Measurements from ENCODE around the gene RTEL1.

The RTEL1 gene

DNA sequence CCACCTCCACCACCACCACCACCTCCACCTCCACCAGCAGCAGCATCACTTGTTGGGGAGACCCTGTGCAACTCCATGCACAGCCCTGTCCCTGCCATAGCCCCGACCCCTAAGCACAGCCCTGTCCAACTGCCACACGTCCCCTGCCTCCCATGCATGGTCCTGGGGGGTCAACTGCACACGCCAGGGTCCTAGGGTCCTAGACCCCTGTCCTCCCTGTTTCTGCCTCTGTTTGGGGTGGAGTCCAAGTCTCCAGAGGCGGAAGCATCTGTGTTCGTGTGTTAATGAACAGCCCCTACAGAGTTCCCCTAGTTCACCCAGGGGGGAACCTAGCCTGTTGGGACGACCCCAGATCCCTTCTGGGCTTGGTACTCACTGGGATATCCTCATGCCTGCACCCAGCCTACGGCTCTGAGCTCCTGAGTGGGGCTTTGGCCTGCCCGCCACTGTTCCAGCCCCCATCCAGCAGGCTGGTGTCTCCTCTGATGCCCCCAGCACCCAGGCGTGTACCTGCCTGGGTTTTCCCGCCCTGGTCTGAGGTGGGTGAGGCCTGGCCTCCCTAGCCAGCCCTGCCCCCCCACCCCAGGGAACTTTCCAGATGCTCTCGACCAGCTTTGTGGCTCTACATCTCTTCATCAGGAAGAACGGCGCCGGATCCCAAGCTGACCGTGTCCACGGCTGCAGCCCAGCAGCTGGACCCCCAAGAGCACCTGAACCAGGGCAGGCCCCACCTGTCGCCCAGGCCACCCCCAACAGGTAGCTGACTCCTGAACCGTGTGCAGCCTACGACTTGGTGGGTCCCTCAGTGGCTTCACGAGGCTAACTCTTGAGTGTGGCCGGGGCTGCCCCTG lies 35.8 kb downstream of the RTEL1 start:
- no peak for TF ChIP-seq CTCF (IDR thresholded peaks at IDR 0.05; ENCODE audit: extremely low read depth, insufficient read depth, missing control alignments)

DNA sequence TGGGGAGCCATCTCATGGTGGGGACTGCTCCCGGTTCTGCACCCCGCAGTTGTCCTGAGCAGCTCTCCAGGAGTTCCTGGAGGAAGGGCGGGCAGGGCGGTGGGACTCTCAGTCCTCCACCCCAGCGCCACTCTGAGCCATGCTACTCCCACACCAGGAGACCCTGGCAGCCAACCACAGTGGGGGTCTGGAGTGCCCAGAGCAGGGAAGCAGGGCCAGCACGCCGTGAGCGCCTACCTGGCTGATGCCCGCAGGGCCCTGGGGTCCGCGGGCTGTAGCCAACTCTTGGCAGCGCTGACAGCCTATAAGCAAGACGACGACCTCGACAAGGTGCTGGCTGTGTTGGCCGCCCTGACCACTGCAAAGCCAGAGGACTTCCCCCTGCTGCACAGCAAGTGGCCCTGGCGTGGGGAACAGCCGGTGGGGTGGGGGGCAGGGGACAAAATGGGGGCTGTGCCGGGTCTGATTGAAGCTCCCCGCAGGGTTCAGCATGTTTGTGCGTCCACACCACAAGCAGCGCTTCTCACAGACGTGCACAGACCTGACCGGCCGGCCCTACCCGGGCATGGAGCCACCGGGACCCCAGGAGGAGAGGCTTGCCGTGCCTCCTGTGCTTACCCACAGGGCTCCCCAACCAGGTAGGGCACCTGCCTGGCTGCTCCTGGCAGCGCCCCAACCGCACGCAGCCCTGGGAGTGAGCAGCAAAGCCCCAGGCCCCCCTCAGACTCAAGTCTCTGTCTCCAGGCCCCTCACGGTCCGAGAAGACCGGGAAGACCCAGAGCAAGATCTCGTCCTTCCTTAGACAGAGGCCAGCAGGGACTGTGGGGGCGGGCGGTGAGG lies 36.7 kb downstream of the RTEL1 start:
- TF ChIP-seq CTCF (IDR thresholded peaks at IDR 0.05; ENCODE audit: extremely low read depth, insufficient read depth, missing control alignments): no peak
- in situ Hi-C loops (cut with MboI; ENCODE audit: low pct_unique_long_range_greater_than_20kb, low sequenced_read_pairs, unreplicated experiment): no loop called here
- DNase-seq (ENCODE audit: low spot score): no peak

More for the DNA sequence above, 35.8 kb downstream of the RTEL1 start:
- in situ Hi-C loops (cut with MboI; ENCODE audit: low pct_unique_long_range_greater_than_20kb, low sequenced_read_pairs, unreplicated experiment): no loop called here
- no peak for DNase-seq (ENCODE audit: low spot score)

DNA sequence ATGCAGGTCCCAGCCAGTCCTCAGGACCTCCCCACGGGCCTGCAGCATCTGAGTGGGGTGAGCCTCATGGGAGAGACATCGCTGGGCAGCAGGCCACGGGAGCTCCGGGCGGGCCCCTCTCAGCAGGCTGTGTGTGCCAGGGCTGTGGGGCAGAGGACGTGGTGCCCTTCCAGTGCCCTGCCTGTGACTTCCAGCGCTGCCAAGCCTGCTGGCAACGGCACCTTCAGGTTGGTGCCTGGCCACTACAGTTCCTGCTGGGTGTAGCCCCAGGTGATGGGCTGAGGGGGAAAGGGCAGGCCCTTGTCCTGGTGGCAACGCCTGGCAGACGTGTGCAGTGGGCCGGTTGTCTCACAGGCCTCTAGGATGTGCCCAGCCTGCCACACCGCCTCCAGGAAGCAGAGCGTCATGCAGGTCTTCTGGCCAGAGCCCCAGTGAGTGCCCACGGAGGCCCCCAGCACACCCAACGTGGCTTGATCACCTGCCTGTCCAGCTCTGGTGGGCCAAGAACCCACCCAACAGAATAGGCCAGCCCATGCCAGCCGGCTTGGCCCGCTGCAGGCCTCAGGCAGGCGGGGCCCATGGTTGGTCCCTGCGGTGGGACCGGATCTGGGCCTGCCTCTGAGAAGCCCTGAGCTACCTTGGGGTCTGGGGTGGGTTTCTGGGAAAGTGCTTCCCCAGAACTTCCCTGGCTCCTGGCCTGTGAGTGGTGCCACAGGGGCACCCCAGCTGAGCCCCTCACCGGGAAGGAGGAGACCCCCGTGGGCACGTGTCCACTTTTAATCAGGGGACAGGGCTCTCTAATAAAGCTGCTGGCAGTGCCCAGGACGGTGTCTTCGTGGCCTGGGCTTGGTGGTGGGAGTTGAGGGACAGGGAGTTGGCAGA lies 37.6 kb downstream of the RTEL1 start:
- in situ Hi-C loops (cut with MboI; ENCODE audit: low pct_unique_long_range_greater_than_20kb, low sequenced_read_pairs, unreplicated experiment): no loop called here
- DNase-seq (ENCODE audit: low spot score): no peak
- no peak for TF ChIP-seq CTCF (IDR thresholded peaks at IDR 0.05; ENCODE audit: extremely low read depth, insufficient read depth, missing control alignments)

- peak; percentile 54 for DNase-seq (ENCODE audit: low spot score)
- in situ Hi-C loops (cut with MboI; ENCODE audit: low pct_unique_long_range_greater_than_20kb, low sequenced_read_pairs, unreplicated experiment): no loop called here
- TF ChIP-seq CTCF (IDR thresholded peaks at IDR 0.05; ENCODE audit: extremely low read depth, insufficient read depth, missing control alignments): no peak
These were observed 38.2 kb downstream of the RTEL1 start for GRCh38 chr20:63696306-63696627.

DNA sequence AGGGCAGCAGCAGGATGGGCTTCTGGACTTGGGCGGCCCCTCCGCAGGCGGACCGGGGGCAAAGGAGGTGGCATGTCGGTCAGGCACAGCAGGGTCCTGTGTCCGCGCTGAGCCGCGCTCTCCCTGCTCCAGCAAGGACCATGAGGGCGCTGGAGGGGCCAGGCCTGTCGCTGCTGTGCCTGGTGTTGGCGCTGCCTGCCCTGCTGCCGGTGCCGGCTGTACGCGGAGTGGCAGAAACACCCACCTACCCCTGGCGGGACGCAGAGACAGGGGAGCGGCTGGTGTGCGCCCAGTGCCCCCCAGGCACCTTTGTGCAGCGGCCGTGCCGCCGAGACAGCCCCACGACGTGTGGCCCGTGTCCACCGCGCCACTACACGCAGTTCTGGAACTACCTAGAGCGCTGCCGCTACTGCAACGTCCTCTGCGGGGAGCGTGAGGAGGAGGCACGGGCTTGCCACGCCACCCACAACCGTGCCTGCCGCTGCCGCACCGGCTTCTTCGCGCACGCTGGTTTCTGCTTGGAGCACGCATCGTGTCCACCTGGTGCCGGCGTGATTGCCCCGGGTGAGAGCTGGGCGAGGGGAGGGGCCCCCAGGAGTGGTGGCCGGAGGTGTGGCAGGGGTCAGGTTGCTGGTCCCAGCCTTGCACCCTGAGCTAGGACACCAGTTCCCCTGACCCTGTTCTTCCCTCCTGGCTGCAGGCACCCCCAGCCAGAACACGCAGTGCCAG lies 38.7 kb downstream of the RTEL1 start, which contains the start of gene TNFRSF6B:
TNFRSF6B (plus strand) TSS at position 25 of the 729 bp plus-strand sequence; CDS start at position 141, 116 bp downstream.
- no peak for DNase-seq (ENCODE audit: low spot score)
- in situ Hi-C loops (cut with MboI; ENCODE audit: low pct_unique_long_range_greater_than_20kb, low sequenced_read_pairs, unreplicated experiment): no loop called here
- TF ChIP-seq CTCF (IDR thresholded peaks at IDR 0.05; ENCODE audit: extremely low read depth, insufficient read depth, missing control alignments): no peak

All from GM13977 (cell line).